HepG2 (cell line): ENCODE measurements around the gene METTL21C. TPM values are rescaled to one million over a fixed set of nuclear protein-coding genes. Genes with fewer than 3 reads are reported as not detected.

Experiments used
- ATAC-seq: fragments of 200-7000 bp; cut with Tn5 transposase; 3 replicates; pipeline ENCODE4 v1.9.1; 2020; ENCODE audit warnings: mild to moderate bottlenecking, moderate library complexity
- BruUV-seq: library from RNA; stranded (reverse); fragments of 400-500 nt; replicated peaks from 2 replicates; lab custom pipeline; 2021; lab: Mats Ljungman, UMichigan
- CTCF ChIA-PET: fragments of 300-600 bp; formaldehyde crosslinking; extraction: SDS; loops from one replicate; lab custom pipeline; 2021; ENCODE audit warnings: low total read pairs, inconsistent platforms, low intra/inter-chr PET ratio; lab: Yijun Ruan, JAX
- POLR2A ChIA-PET: fragments of 350-600 bp; sonication (Branson Sonifier 250); formaldehyde crosslinking; loops from one replicate; lab custom pipeline; 2020; ENCODE audit warnings: antibody characterized with exemption, inconsistent platforms; lab: Yijun Ruan, JAX
- DNase-seq: peaks from one replicate; pipeline ENCODE4 v3.0.0-alpha.2; 2015; ENCODE audit warnings: low spot score
- FAIRE-seq: peaks from 3 replicates; lab custom pipeline; 2011; peaks lifted over from hg19 to GRCh38; lab: Jason Lieb, UNC
- H2AFZ ChIP-seq: one replicate; pipeline ENCODE4 v1.6.1; 2011; ENCODE audit warnings: low read length, inconsistent platforms
- H3K27ac ChIP-seq: fragments of 300-600 bp; 3 replicates; pipeline ENCODE4 v1.8.0; 2011; ENCODE audit warnings: mixed run types, mild to moderate bottlenecking, mixed read lengths, low read length, inconsistent platforms; ENCODE audit not compliant: insufficient read depth; ENCODE audit errors: extremely low read length
- H3K27me3 ChIP-seq, 2 experiments: fragments of 200-600 bp in 1 of 2; 2 replicates in 1 of 2; 3 replicates in 1 of 2; pipeline versions ENCODE4 v1.6.0 to v1.8.0; 2011; ENCODE audit warnings: low read length in 2 of 2, mild to moderate bottlenecking in 2 of 2, moderate library complexity in 2 of 2, inconsistent platforms in 1 of 2; ENCODE audit not compliant: insufficient read depth in 2 of 2, control insufficient read depth in 1 of 2
- H3K36me3 ChIP-seq, 2 experiments: fragments of 200-600 bp in 1 of 2; replicated peaks in 1 of 2; 2 replicates in 1 of 2; 3 replicates in 1 of 2; pipeline versions ENCODE4 v1.5.1 to v1.8.0; 2011; ENCODE audit warnings: low read length in 2 of 2, inconsistent platforms in 1 of 2; ENCODE audit not compliant: insufficient read depth in 2 of 2, control insufficient read depth in 1 of 2
- H3K4me1 ChIP-seq: 2 replicates; pipeline ENCODE4 v1.5.1; 2012; ENCODE audit warnings: low read length, inconsistent platforms; ENCODE audit not compliant: insufficient read depth
- H3K4me2 ChIP-seq: 2 replicates; pipeline ENCODE4 v1.6.0; 2011; ENCODE audit warnings: low read depth, low read length, inconsistent platforms
- H3K4me3 ChIP-seq, 3 experiments: fragments of 200-600 bp in 1 of 3; sonication (generic), shearing (Covaris generic) in 1 of 3; replicated peaks in 1 of 3; 2 replicates each; pipeline ENCODE4 v1.5.1; 2011 to 2016; ENCODE audit warnings: low read length in 3 of 3, inconsistent platforms in 2 of 3, low read depth in 2 of 3, mild to moderate bottlenecking in 2 of 3, control low read depth in 1 of 3, mixed read lengths in 1 of 3; ENCODE audit not compliant: insufficient read depth in 1 of 3
- H3K79me2 ChIP-seq: one replicate; pipeline ENCODE4 v1.6.1; 2011; ENCODE audit warnings: low read length, inconsistent platforms; ENCODE audit not compliant: insufficient read depth
- H3K9ac ChIP-seq: 2 replicates; pipeline ENCODE4 v1.6.0; 2011; ENCODE audit warnings: mild to moderate bottlenecking, low read depth, low read length, inconsistent platforms; ENCODE audit not compliant: insufficient read depth
- H3K9me3 ChIP-seq: 2 replicates; pipeline ENCODE4 v1.5.1; 2012; ENCODE audit warnings: mild to moderate bottlenecking, low read length
- H4K20me1 ChIP-seq: 2 replicates; pipeline ENCODE4 v1.6.0; 2011; ENCODE audit warnings: inconsistent platforms, mild to moderate bottlenecking, low read length, moderate library complexity; ENCODE audit not compliant: insufficient read depth
- ETV6 ChIP-seq: sonication (generic); formaldehyde crosslinking; conservative IDR thresholded peaks from 2 replicates; pipeline ENCODE4 v1.4.0; 2020; ENCODE audit warnings: missing genetic modification reagents
- KAT7 ChIP-seq: IDR thresholded peaks from 2 replicates; pipeline ENCODE4 v1.6.1; 2018; ENCODE audit warnings: borderline replicate concordance, missing compliant biosample characterization
- ZNF12 ChIP-seq: sonication (generic); formaldehyde crosslinking; IDR thresholded peaks from 2 replicates; pipeline ENCODE4 v1.5.0; 2020; ENCODE audit warnings: missing genetic modification reagents
- ZNF570 ChIP-seq: sonication (generic); formaldehyde crosslinking; IDR thresholded peaks from 2 replicates; pipeline ENCODE4 v1.4.0; 2020; ENCODE audit warnings: mild to moderate bottlenecking, missing genetic modification reagents, borderline replicate concordance
- WGBS: methylation state at CpG from one replicate; pipeline ENCODE4 v1.1.6; 2017; ENCODE audit warnings: low lambda C conversion rate; 5-methylcytosine and 5-hydroxymethylcytosine counted together
- in situ Hi-C: cut with HindIII; loops from 2 replicates; pipeline ENCODE4 v1.10.0; 2017; ENCODE audit warnings: low pct_unique_long_range_greater_than_20kb; ENCODE audit not compliant: extremely low pct_ligation_motif_present
- intact Hi-C: fragments of 100-400 bp; cut with micrococcal nuclease; formaldehyde crosslinking; loops from one replicate; pipeline ENCODE4 v1.10.0; 2022; ENCODE audit not compliant: unreplicated experiment
- polyA plus RNA-seq, 8 experiments: library from polyadenylated mRNA; depleted of rRNA in 3 of 8; stranded (reverse) in 7 of 8; unstranded in 1 of 8; fragments of >200 nt; fragmentation: Illumina TruSeq in 4 of 8; extraction: Trizol in 4 of 8; gene quantifications; 2 replicates each; pipeline versions ENCODE4 v1.2.1 to v1.2.3, GENCODE V29; 2011 to 2016; ENCODE audit warnings: low read depth in 4 of 8, missing spikeins in 1 of 8, mixed read lengths in 1 of 8; ENCODE audit not compliant: insufficient read depth in 1 of 8
- total RNA-seq, 5 experiments: library from RNA; depleted of rRNA; stranded (reverse); fragments of >200 nt; fragmentation: Illumina TruSeq; extraction: Trizol; gene quantifications; 2 replicates each; pipeline ENCODE4 v1.2.3, GENCODE V29; 2016; ENCODE audit warnings: low read depth in 1 of 5
- TF ChIP-seq, protein P1 (sequence below): sonication (generic); formaldehyde crosslinking; IDR thresholded peaks from 2 replicates; pipeline ENCODE4 v1.4.0; 2020; ENCODE audit warnings: low read depth, missing genetic modification reagents

METTL21C gene
- total and polyA plus RNA-seq, 2 of the 13 experiments (the other 11 are each of a cell fraction or from before 2014, with no cell fraction given): not detected

DNA sequence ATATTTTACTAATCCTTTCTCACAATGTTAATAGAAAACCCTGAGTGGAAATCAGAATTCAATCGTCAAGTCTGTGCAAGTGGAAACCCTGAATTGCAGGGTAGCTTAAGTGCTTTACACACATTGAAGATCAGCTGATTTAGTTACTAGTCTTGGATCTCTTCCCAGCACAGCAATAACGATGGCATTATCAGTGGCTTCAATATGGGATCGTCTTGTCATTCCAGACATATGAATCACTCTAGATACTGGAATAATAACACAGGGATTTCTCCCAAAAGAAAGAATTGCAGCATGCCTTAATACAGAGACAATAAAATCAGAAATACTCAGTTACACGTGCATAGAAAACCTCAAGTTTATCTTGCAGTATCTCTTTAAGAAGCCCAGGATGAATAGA lies 12.6 kb upstream of the METTL21C start (continued):
- TF ChIP-seq, protein P1, sequence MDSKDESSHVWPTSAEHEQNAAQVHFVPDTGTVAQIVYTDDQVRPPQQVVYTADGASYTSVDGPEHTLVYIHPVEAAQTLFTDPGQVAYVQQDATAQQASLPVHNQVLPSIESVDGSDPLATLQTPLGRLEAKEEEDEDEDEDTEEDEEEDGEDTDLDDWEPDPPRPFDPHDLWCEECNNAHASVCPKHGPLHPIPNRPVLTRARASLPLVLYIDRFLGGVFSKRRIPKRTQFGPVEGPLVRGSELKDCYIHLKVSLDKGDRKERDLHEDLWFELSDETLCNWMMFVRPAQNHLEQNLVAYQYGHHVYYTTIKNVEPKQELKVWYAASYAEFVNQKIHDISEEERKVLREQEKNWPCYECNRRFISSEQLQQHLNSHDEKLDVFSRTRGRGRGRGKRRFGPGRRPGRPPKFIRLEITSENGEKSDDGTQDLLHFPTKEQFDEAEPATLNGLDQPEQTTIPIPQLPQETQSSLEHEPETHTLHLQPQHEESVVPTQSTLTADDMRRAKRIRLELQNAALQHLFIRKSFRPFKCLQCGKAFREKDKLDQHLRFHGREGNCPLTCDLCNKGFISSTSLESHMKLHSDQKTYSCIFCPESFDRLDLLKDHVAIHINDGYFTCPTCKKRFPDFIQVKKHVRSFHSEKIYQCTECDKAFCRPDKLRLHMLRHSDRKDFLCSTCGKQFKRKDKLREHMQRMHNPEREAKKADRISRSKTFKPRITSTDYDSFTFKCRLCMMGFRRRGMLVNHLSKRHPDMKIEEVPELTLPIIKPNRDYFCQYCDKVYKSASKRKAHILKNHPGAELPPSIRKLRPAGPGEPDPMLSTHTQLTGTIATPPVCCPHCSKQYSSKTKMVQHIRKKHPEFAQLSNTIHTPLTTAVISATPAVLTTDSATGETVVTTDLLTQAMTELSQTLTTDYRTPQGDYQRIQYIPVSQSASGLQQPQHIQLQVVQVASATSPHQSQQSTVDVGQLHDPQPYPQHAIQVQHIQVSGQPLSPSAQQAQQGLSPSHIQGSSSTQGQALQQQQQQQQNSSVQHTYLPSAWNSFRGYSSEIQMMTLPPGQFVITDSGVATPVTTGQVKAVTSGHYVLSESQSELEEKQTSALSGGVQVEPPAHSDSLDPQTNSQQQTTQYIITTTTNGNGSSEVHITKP (CRISPR knock-in tag): no peak

DNA sequence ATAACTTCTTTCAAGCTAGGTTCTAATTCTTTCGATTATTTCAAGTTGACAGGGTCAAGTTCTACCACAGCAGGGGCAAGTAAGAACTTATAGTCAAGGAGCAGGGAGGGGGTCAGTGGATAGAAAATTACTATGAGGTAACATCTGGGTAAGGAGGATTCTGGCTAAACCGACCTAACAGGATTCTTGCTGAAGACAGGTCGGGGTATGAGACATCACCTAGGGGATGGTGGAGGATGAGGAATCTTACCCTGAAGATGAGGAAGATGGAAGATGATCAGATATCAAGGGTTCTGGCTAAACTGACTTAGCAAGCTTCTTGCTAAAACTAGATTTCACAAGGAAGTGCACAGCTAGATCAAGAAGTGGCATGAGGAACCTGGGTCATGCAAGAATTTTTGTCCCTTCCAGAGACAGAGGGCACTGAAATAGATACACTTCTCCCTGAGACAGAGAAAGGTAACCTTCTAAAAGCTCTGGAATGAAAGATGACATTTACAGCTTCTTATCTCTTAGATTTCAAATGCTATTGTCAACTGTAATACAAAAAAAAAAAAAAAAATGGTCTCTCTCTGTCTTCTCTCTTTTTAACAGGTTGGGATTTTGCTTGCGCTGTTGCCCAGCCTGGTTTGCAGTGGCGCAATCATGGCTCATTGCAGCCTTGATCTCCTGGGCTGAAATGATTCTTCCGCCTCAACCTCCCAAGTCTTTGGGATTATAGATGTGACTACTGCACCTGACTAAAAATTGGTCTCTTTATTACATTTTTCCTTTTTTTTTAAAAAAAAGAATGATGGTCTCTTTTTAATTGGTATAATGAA lies 9.6 kb upstream of the METTL21C start:
- CTCF ChIA-PET: no interaction called here
- H3K4me2 ChIP-seq: no peak overlapping the region
- no peaks in the 10 kb centered on the region for H3K36me3 ChIP-seq
- intact Hi-C loops (no loop called here), in situ Hi-C loops (no loop called here)
- H3K4me1 ChIP-seq: no peaks in the 10 kb centered on the region
- H3K79me2 ChIP-seq: no peaks in the 10 kb centered on the region
- no peak for FAIRE-seq
- TF ChIP-seq ZNF570 (CRISPR knock-in tag): no peak
- TF ChIP-seq ZNF12 (CRISPR knock-in tag): no peak
- no peak for TF ChIP-seq KAT7 (CRISPR knock-in tag)
- no peak for TF ChIP-seq ETV6 (CRISPR knock-in tag)
- H3K9ac ChIP-seq: no peak overlapping the region
- BruUV-seq: no TSS peak
- ATAC-seq: no peak
- no peak overlapping the region for H3K27ac ChIP-seq
- no peak overlapping the region for H3K4me3 ChIP-seq
- H2AFZ ChIP-seq: no peak overlapping the region
- whole genome bisulfite sequencing: 25% methylated on average over 6 of the region's 6 CpGs
- POLR2A ChIA-PET: no interaction called here
- peaks cover 0 to 5% of the 10 kb centered on the region in 2 experiments; a peak in 2 of 5 replicates for H3K27me3 ChIP-seq
- no peaks in the 10 kb centered on the region for H4K20me1 ChIP-seq
- H3K9me3 ChIP-seq: no peaks in the 10 kb centered on the region
- DNase-seq: no peak
